SHP77 treated with DMSO at 0.1 percent for 48 hours (cell line): ENCODE measurements around the gene ZNF581.

Source experiments
- DNase-seq: peaks from one replicate; lab custom pipeline; 2025; lab: John Stamatoyannopoulos, UW

The ZNF581 gene

DNA sequence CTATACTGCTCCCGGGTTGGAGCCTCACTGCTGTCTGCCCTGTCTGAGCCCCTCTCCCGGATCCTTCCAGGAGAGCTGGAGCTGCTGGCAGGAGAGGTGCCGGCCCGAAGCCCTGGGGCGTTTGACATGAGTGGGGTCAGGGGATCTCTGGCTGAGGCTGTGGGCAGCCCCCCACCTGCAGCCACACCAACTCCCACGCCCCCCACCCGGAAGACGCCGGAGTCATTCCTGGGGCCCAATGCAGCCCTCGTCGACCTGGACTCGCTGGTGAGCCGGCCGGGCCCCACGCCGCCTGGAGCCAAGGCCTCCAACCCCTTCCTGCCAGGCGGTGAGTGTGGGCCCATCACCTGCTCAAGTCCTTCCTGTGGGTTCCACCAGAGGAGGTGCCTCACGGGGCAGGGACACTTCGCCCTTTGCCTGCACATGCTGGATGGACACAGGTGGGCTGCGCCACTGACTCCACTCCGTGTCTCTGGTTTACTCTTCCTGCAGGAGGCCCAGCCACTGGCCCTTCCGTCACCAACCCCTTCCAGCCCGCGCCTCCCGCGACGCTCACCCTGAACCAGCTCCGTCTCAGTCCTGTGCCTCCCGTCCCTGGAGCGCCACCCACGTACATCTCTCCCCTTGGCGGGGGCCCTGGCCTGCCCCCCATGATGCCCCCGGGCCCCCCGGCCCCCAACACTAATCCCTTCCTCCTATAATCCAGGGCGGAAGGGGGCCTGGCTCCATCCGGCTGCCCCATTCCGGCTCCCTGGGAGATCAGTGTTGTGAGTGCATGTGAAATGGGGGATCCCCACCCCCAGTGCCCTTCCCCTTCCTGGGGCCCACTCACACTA lies 51.4 kb downstream of the ZNF581 start:
- no peak for DNase-seq
